Measurements from ENCODE around the gene UCK2. TPM values are rescaled to one million over a fixed set of nuclear protein-coding genes. Genes with fewer than 3 reads are reported as not detected.

The UCK2 gene
- polyA plus RNA-seq, 3 donors: 12.4 to 15.4 (median 12.8) TPM

DNA sequence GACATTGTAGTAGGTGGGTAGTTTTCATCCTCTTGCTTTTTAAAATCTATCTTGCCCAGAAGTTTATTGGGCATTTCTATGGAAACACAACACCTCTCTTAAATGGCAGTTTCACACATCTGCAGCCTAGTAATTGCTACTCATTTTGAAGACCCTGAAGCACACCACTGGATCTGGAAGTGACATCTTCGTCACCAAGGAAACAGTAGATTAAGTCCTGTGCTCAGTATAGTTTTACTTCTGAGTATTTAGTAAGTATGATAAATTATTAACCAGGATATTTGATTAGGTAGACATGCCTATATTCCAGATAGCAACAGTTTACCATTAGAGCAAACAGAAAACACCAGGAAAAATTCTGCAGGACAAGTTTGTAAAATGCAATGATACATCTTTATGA lies 48.7 kb downstream of the UCK2 start:
- peaks cover 45% of the 10 kb centered on the region for H3K4me1 Mint-ChIP-seq
- H3K27me3 Mint-ChIP-seq (ENCODE audit: low read depth in 3 of 3): peaks cover 0 to 5% (median 0%) of the 10 kb centered on the region in 3 donors
- peaks cover 4 to 5% of the 10 kb centered on the region in 2 donors for H3K36me3 Mint-ChIP-seq
- no peak for TF ChIP-seq CTCF (IDR thresholded peaks at IDR 0.05)
- no peak overlapping the region for H3K4me2 ChIP-seq (replicated peaks; ENCODE audit: extremely low read depth, low read length, poor library complexity, severe bottlenecking)
- H3K9me3 Mint-ChIP-seq: peaks cover 0 to 2% (median 0%) of the 10 kb centered on the region in 7 donors
- no peak overlapping the region for H3K27ac Mint-ChIP-seq
- no peak overlapping the region for H3K9ac ChIP-seq (ENCODE audit: insufficient read depth, low read length, poor library complexity, severe bottlenecking)
- H2AFZ ChIP-seq (ENCODE audit: insufficient read depth, low read depth, low read length, poor library complexity, severe bottlenecking): no peak overlapping the region
- H3K4me3 ChIP-seq (replicated peaks in 1 of 3; ENCODE audit: low read depth in 2 of 3, low read length in 3 of 3): no peak overlapping the region
- DNase-seq: no peak
- H3K27me3 ChIP-seq (ENCODE audit: control insufficient read depth in 2 of 2, insufficient read depth in 2 of 2, low read length in 2 of 2): no peaks in the 10 kb centered on the region
- no peaks in the 10 kb centered on the region for H4K20me1 ChIP-seq (ENCODE audit: insufficient read depth, low read length)
- no peak overlapping the region for H3K4me3 Mint-ChIP-seq
- no peaks in the 10 kb centered on the region for H3K36me3 ChIP-seq (replicated peaks in 1 of 2; ENCODE audit: control insufficient read depth in 1 of 2, insufficient read depth in 2 of 2, low read length in 2 of 2)
- H3K9me3 ChIP-seq (replicated peaks in 1 of 2; ENCODE audit: control insufficient read depth in 1 of 2, insufficient read depth in 1 of 2, low read length in 2 of 2): no peaks in the 10 kb centered on the region
- peaks cover 25 to 33% of the 10 kb centered on the region in 2 donors for H3K4me1 ChIP-seq (ENCODE audit: control insufficient read depth in 1 of 2, insufficient read depth in 2 of 2, low read length in 2 of 2)
- peaks cover 92% of the 10 kb centered on the region for H3K79me2 ChIP-seq (ENCODE audit: insufficient read depth, low read length)
- no CpG with 5 or more reads among the region's 1 CpG for WGBS (ENCODE audit: insufficient coverage)
- no peak overlapping the region for H3K27ac ChIP-seq (ENCODE audit: low read depth in 1 of 2, low read length in 2 of 2)
- intact Hi-C loops (cut with micrococcal nuclease): loop anchor here in 1 of 2 donors (10.0 kb wide), 1 partner anchor 51 kb away; the partner anchor contains the start of gene UCK2

- Histone ChIP-seq H3K9me3 (replicated peaks in 1 of 2; ENCODE audit: control insufficient read depth in 1 of 2, insufficient read depth in 1 of 2, low read length in 2 of 2) (no peaks in the 10 kb centered on the region), H3K4me1 (ENCODE audit: control insufficient read depth in 1 of 2, insufficient read depth in 2 of 2, low read length in 2 of 2) (peaks cover 21 to 25% of the 10 kb centered on the region in 2 donors), H3K36me3 (replicated peaks in 1 of 2; ENCODE audit: control insufficient read depth in 1 of 2, insufficient read depth in 2 of 2, low read length in 2 of 2) (no peaks in the 10 kb centered on the region), H3K79me2 (ENCODE audit: insufficient read depth, low read length) (peaks cover 92% of the 10 kb centered on the region), H3K27ac (ENCODE audit: low read depth in 1 of 2, low read length in 2 of 2) (peak overlapping the region in 1 of 2 donors; percentile 69), H3K9ac (ENCODE audit: insufficient read depth, low read length, poor library complexity, severe bottlenecking) (no peak overlapping the region), H3K4me2 (replicated peaks; ENCODE audit: extremely low read depth, low read length, poor library complexity, severe bottlenecking) (no peak overlapping the region), H4K20me1 (ENCODE audit: insufficient read depth, low read length) (no peaks in the 10 kb centered on the region), H2AFZ (ENCODE audit: insufficient read depth, low read depth, low read length, poor library complexity, severe bottlenecking) (no peak overlapping the region), H3K27me3 (ENCODE audit: control insufficient read depth in 2 of 2, insufficient read depth in 2 of 2, low read length in 2 of 2) (no peaks in the 10 kb centered on the region), H3K4me3 (replicated peaks in 1 of 3; ENCODE audit: low read depth in 2 of 3, low read length in 3 of 3) (no peak overlapping the region)
- H3K27ac Mint-ChIP-seq: peak overlapping the region in 6 of 7 donors; percentile 80 to 93 (median 88)
- intact Hi-C loops (cut with micrococcal nuclease): loop anchor here in 1 of 2 donors (10.0 kb wide), 1 partner anchor 53 kb away; the partner anchor contains the start of gene UCK2
- H3K36me3 Mint-ChIP-seq: peaks cover 4 to 5% of the 10 kb centered on the region in 2 donors
- no peak for DNase-seq
- TF ChIP-seq CTCF (IDR thresholded peaks at IDR 0.05): no peak
- peaks cover 0 to 2% (median 0%) of the 10 kb centered on the region in 7 donors for H3K9me3 Mint-ChIP-seq
- H3K27me3 Mint-ChIP-seq (ENCODE audit: low read depth in 3 of 3): peaks cover 0 to 3% (median 0%) of the 10 kb centered on the region in 3 donors
- peaks cover 43% of the 10 kb centered on the region for H3K4me1 Mint-ChIP-seq
- no CpG with 5 or more reads among the region's 9 CpGs for WGBS (ENCODE audit: insufficient coverage)
- H3K4me3 Mint-ChIP-seq: no peak overlapping the region
Measured at GRCh38 chr1:165877411-165877810, 50.0 kb downstream of the UCK2 start.

All from CD14-positive monocyte (primary cell).